Measurements from ENCODE around the gene SLC22A1.
"Not testable (repeated sequence)": the region's sequence is repeated elsewhere in the genome, so short reads cannot be mapped to it uniquely, and the experiment has no call there.

SLC22A1 gene

DNA sequence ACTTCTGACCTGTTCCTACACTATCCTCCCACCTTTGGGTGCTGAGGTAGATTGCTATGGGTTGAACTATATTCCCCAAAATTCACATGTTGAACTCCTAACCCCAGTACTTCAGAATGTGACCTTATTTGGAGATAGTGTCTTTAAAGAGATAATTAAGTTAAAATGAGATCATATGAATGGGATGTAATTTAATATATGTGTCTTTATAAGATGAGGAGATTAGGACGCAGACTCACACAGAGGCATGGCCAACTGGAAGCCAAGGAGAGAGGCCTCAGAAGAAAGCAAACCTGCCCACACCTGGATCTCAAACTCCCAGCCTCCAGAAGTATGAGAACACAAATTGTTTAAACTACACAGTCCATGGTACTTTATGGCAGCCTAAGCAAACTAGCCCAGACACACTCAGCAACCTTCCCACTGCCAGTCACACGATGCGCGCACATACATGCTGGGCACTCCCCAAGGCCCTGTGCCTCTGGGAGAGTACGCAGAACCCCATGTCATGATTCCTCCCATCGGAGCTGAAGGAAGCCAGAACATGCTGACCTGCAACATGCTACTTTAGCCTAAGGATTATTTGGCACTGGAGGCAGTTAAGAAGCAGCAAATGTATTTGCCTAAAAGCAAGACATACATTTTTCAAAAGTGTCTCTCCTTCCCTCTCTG lies 8.9 kb upstream of the SLC22A1 start:
- Histone ChIP-seq H3K36me3 (ENCODE audit: control insufficient read depth in 2 of 2, insufficient read depth in 1 of 2, low read length in 2 of 2) (peaks cover 0 to 36% of the 10 kb centered on the region in 2 experiments; a peak in 1 of 3 replicates), H3K27ac (ENCODE audit: extremely low read depth, low read depth, low read length) (no peak overlapping the region), H3K4me1 (ENCODE audit: control insufficient read depth, insufficient read depth, low read length) (no peaks in the 10 kb centered on the region), H3K9me3 (ENCODE audit: control insufficient read depth, insufficient read depth, low read depth, low read length) (no peaks in the 10 kb centered on the region), H3K4me3 (ENCODE audit: low read depth, low read length) (no peak overlapping the region)
- ChIA-PET POLR2A (no interaction called here), CTCF (no interaction called here)
- TF ChIP-seq ZBTB17 (tag by site-specific recombination; IDR thresholded peaks at IDR 0.05): no peak
- TF ChIP-seq ZNF830 (tag by site-specific recombination; IDR thresholded peaks at IDR 0.05; ENCODE audit: low read depth): no peak
- no peak for TF ChIP-seq ZNF16 (tag by site-specific recombination; IDR thresholded peaks at IDR 0.05; ENCODE audit: low read depth)
- TF ChIP-seq KLF8 (tag by site-specific recombination; IDR thresholded peaks at IDR 0.05): no peak
- TF ChIP-seq, protein P1, sequence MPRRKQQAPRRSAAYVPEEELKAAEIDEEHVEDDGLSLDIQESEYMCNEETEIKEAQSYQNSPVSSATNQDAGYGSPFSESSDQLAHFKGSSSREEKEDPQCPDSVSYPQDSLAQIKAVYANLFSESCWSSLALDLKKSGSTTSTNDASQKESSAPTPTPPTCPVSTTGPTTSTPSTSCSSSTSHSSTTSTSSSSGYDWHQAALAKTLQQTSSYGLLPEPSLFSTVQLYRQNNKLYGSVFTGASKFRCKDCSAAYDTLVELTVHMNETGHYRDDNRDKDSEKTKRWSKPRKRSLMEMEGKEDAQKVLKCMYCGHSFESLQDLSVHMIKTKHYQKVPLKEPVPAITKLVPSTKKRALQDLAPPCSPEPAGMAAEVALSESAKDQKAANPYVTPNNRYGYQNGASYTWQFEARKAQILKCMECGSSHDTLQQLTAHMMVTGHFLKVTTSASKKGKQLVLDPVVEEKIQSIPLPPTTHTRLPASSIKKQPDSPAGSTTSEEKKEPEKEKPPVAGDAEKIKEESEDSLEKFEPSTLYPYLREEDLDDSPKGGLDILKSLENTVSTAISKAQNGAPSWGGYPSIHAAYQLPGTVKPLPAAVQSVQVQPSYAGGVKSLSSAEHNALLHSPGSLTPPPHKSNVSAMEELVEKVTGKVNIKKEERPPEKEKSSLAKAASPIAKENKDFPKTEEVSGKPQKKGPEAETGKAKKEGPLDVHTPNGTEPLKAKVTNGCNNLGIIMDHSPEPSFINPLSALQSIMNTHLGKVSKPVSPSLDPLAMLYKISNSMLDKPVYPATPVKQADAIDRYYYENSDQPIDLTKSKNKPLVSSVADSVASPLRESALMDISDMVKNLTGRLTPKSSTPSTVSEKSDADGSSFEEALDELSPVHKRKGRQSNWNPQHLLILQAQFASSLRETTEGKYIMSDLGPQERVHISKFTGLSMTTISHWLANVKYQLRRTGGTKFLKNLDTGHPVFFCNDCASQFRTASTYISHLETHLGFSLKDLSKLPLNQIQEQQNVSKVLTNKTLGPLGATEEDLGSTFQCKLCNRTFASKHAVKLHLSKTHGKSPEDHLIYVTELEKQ (tag by site-specific recombination; IDR thresholded peaks at IDR 0.05; ENCODE audit: borderline replicate concordance): no peak
- no peak for TF ChIP-seq ZNF571 (tag by site-specific recombination; IDR thresholded peaks at IDR 0.05)
- TF ChIP-seq, protein P2, sequence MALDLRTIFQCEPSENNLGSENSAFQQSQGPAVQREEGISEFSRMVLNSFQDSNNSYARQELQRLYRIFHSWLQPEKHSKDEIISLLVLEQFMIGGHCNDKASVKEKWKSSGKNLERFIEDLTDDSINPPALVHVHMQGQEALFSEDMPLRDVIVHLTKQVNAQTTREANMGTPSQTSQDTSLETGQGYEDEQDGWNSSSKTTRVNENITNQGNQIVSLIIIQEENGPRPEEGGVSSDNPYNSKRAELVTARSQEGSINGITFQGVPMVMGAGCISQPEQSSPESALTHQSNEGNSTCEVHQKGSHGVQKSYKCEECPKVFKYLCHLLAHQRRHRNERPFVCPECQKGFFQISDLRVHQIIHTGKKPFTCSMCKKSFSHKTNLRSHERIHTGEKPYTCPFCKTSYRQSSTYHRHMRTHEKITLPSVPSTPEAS (tag by site-specific recombination; IDR thresholded peaks at IDR 0.05): no peak
- TF ChIP-seq SP2 (tag by site-specific recombination; IDR thresholded peaks at IDR 0.05): no peak
- TF ChIP-seq, protein P3, sequence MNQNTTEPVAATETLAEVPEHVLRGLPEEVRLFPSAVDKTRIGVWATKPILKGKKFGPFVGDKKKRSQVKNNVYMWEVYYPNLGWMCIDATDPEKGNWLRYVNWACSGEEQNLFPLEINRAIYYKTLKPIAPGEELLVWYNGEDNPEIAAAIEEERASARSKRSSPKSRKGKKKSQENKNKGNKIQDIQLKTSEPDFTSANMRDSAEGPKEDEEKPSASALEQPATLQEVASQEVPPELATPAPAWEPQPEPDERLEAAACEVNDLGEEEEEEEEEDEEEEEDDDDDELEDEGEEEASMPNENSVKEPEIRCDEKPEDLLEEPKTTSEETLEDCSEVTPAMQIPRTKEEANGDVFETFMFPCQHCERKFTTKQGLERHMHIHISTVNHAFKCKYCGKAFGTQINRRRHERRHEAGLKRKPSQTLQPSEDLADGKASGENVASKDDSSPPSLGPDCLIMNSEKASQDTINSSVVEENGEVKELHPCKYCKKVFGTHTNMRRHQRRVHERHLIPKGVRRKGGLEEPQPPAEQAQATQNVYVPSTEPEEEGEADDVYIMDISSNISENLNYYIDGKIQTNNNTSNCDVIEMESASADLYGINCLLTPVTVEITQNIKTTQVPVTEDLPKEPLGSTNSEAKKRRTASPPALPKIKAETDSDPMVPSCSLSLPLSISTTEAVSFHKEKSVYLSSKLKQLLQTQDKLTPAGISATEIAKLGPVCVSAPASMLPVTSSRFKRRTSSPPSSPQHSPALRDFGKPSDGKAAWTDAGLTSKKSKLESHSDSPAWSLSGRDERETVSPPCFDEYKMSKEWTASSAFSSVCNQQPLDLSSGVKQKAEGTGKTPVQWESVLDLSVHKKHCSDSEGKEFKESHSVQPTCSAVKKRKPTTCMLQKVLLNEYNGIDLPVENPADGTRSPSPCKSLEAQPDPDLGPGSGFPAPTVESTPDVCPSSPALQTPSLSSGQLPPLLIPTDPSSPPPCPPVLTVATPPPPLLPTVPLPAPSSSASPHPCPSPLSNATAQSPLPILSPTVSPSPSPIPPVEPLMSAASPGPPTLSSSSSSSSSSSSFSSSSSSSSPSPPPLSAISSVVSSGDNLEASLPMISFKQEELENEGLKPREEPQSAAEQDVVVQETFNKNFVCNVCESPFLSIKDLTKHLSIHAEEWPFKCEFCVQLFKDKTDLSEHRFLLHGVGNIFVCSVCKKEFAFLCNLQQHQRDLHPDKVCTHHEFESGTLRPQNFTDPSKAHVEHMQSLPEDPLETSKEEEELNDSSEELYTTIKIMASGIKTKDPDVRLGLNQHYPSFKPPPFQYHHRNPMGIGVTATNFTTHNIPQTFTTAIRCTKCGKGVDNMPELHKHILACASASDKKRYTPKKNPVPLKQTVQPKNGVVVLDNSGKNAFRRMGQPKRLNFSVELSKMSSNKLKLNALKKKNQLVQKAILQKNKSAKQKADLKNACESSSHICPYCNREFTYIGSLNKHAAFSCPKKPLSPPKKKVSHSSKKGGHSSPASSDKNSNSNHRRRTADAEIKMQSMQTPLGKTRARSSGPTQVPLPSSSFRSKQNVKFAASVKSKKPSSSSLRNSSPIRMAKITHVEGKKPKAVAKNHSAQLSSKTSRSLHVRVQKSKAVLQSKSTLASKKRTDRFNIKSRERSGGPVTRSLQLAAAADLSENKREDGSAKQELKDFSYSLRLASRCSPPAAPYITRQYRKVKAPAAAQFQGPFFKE (tag by site-specific recombination; IDR thresholded peaks at IDR 0.05; ENCODE audit: borderline replicate concordance): no peak
- no peak for TF ChIP-seq ZNF140 (tag by site-specific recombination; IDR thresholded peaks at IDR 0.05)
- no peak for TF ChIP-seq ZNF202 (tag by site-specific recombination; IDR thresholded peaks at IDR 0.05; ENCODE audit: borderline replicate concordance)
- no peak for TF ChIP-seq ZNF660 (tag by site-specific recombination; IDR thresholded peaks at IDR 0.05)
- TF ChIP-seq ZNF677 (tag by site-specific recombination; IDR thresholded peaks at IDR 0.05): no peak

DNA sequence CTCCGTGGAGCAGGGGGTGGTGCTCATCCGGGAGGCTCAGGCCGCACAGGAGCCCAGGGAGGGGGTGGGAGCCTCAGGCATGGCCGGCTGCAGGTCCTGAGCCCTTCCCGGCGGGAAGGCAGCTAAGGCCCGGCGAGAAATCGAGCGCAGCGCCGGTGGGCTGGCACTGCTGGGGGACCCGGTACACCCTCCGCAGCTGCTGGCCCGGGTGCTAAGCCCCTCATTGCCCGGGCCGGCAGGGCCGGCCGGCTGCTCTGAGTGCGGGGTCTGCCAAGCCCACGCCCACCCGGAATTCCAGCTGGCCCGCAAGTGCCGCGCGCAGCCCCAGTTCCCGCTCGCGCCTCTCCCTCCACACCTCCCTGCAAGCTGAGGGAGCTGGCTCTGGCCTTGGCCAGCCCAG lies 7.1 kb upstream of the SLC22A1 start:
- H3K27ac ChIP-seq (ENCODE audit: extremely low read depth, low read depth, low read length); H3K9me3 ChIP-seq (ENCODE audit: control insufficient read depth, insufficient read depth, low read depth, low read length); POLR2A ChIA-PET; H3K4me3 ChIP-seq (ENCODE audit: low read depth, low read length); H3K4me1 ChIP-seq (ENCODE audit: control insufficient read depth, insufficient read depth, low read length): not testable (repeated sequence)
- CTCF ChIA-PET: interaction anchor here (0.6 kb wide), 1 partner anchor 460 kb away, joined by 4 read pairs; no protein-coding TSS in a partner anchor
- H3K36me3 ChIP-seq (ENCODE audit: control insufficient read depth in 2 of 2, insufficient read depth in 1 of 2, low read length in 2 of 2): peaks cover 0 to 29% of the 10 kb centered on the region in 2 experiments; a peak in 1 of 3 replicates
